Measurements from ENCODE around the gene DNAJB8. TPM values are rescaled to one million over a fixed set of nuclear protein-coding genes. Genes with fewer than 3 reads are reported as not detected.
A peak's percentile ranks its signal among the peaks of the same experiment; 100 is the strongest.

DNAJB8 gene
- total and polyA plus RNA-seq, 12 donors = not detected

DNA sequence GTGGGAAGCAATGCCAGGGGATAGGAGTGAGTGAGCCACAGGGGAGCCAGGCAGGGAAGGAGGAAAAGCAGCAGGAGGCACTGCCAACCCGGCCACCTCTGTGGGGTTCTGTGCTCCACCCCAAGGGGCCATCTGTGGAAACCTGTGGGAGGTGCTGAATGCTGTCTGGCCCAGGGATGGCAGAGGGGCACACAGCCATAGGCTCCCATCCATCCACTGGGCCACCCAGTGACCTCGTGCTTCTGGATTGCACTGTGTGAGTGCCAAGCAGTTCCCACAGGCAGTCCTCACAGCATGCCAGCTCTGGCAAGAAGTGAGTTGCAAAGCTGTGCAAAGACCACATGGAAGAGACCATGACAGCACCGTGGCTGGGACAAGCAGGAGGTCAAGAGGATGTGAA lies 27.5 kb downstream of the DNAJB8 start:
- intact Hi-C loops (cut with DNase I) = no loop called here
- no peaks in the 10 kb centered on the region for H3K9me3 ChIP-seq
- DNase-seq = no peak
- 51 to 63% methylated on average over 3 of the region's 3 CpGs for WGBS, 2 donors
- H3K36me3 ChIP-seq = no peaks in the 10 kb centered on the region
- H3K4me3 ChIP-seq = no peak overlapping the region
- no peaks in the 10 kb centered on the region for H3K4me1 ChIP-seq
- H3K27ac ChIP-seq = no peak overlapping the region
- TF ChIP-seq, protein P1, sequence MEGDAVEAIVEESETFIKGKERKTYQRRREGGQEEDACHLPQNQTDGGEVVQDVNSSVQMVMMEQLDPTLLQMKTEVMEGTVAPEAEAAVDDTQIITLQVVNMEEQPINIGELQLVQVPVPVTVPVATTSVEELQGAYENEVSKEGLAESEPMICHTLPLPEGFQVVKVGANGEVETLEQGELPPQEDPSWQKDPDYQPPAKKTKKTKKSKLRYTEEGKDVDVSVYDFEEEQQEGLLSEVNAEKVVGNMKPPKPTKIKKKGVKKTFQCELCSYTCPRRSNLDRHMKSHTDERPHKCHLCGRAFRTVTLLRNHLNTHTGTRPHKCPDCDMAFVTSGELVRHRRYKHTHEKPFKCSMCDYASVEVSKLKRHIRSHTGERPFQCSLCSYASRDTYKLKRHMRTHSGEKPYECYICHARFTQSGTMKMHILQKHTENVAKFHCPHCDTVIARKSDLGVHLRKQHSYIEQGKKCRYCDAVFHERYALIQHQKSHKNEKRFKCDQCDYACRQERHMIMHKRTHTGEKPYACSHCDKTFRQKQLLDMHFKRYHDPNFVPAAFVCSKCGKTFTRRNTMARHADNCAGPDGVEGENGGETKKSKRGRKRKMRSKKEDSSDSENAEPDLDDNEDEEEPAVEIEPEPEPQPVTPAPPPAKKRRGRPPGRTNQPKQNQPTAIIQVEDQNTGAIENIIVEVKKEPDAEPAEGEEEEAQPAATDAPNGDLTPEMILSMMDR (IDR thresholded peaks at IDR 0.05) = no peak
- ATAC-seq = peak in 1 of 8 donors; percentile 38
- peaks cover 0 to 30% (median 9%) of the 10 kb centered on the region in 7 donors for H3K27me3 ChIP-seq

DNA sequence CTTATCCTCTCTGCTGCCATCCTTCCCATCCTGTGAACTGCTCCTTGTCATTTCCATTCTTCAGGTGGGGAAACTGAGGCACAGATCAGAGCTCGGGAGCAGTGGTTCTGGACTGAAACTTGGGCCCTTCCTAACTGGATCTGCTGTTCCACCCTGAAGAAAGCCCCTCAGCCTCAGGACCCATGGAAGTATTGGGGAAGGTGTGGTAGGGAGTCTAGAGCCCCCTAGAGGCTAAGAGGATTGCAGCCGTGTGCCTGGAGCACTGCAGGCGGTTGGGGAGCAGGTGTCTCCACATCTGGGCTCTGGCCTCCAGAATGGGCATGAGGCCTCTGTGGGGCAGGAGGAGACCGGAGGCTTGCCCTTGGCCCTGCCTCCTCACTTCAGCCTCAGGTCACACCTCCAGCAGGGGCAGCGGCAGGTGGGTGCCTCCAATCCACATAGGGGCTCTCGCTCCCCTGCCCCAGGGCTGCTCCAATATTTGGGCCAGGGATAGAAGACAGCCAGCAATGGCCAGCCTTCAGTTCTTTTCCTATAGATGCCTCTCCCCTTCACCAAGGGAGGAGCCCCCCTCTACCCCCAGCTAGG lies 28.1 kb downstream of the DNAJB8 start:
- no peak overlapping the region for H3K27ac ChIP-seq
- no peaks in the 10 kb centered on the region for H3K9me3 ChIP-seq
- ATAC-seq = no peak
- peaks cover 0 to 30% (median 10%) of the 10 kb centered on the region in 7 donors for H3K27me3 ChIP-seq
- intact Hi-C loops (cut with DNase I) = no loop called here
- no peak overlapping the region for H3K4me3 ChIP-seq
- H3K36me3 ChIP-seq = no peaks in the 10 kb centered on the region
- TF ChIP-seq, protein P1 (IDR thresholded peaks at IDR 0.05) = peak in 6 of 9 donors; percentile 9 to 41 (median 25)
- no peaks in the 10 kb centered on the region for H3K4me1 ChIP-seq
- DNase-seq = no peak
- 69 to 71% methylated on average over 6 of the region's 6 CpGs for WGBS, 2 donors

DNA sequence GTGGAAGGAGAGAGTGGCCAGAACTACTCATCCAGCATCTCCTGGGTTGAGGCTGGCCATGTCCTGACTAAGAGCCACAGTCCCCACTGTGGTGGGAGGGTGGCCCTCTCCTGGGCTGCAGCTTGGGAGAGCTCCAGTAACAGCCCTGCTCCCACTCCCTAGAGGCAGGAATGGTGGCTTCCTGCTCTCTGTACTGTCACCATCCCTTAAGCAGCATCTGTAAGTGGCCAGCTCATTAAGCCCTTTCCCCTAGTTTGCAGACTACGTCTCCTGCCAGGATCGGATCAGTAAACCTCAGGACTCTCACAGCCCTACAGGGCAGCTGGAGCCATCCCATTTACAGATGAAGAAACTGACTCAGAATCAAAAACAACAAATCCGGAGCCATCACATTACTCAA lies 30.5 kb downstream of the DNAJB8 start:
- TF ChIP-seq, protein P1 (IDR thresholded peaks at IDR 0.05) = no peak
- H3K27me3 ChIP-seq = peaks cover 12 to 52% (median 34%) of the 10 kb centered on the region in 7 donors
- no peak overlapping the region for H3K4me3 ChIP-seq
- DNase-seq (no peak), ATAC-seq (no peak)
- no peak overlapping the region for H3K27ac ChIP-seq
- no peaks in the 10 kb centered on the region for H3K9me3 ChIP-seq
- peaks cover 0 to 14% (median 7%) of the 10 kb centered on the region in 9 donors for H3K4me1 ChIP-seq
- intact Hi-C loops (cut with DNase I) = no loop called here
- H3K36me3 ChIP-seq = no peaks in the 10 kb centered on the region
- 84 to 86% methylated on average over 3 of the region's 3 CpGs for WGBS, 2 donors

DNA sequence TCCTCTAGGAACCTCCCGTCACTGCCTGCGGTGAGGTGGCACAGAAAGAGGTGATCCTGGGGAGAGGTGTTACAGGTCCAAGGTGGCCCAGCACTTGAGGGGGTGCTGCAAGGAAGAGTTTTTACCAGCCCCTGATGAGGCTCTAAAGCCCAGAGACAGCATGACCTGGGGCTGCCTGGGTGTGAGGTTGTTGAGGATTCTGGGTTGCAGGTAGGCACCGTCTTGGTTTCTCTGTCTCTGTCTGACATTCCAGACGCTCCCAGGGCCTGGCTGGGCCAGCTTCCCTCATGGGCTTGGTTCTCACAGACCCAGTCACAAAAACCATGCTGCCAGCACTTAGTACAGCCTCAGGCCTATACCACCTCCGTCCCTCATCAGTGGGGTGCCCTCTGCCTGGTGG lies 31.1 kb downstream of the DNAJB8 start:
- Histone ChIP-seq H3K4me1 (peaks cover 0 to 14% (median 7%) of the 10 kb centered on the region in 9 donors), H3K27ac (no peak overlapping the region), H3K4me3 (no peak overlapping the region), H3K27me3 (peaks cover 12 to 56% (median 40%) of the 10 kb centered on the region in 7 donors), H3K36me3 (no peaks in the 10 kb centered on the region), H3K9me3 (no peaks in the 10 kb centered on the region)
- DNase-seq (no peak), ATAC-seq (no peak)
- TF ChIP-seq, protein P1 (IDR thresholded peaks at IDR 0.05) = no peak
- WGBS, 2 donors = 88 to 93% methylated on average over 5 of the region's 5 CpGs
- intact Hi-C loops (cut with DNase I) = no loop called here
